Amniotic stem cell (primary cell): ENCODE results near the gene BTC.
"Not testable (repeated sequence)": the region's sequence is repeated elsewhere in the genome, so short reads cannot be mapped to it uniquely, and the experiment has no call there.

Experiments used
- DNase-seq: peaks from one replicate; lab custom pipeline; 2025; lab: John Stamatoyannopoulos, UW

Gene BTC

DNA sequence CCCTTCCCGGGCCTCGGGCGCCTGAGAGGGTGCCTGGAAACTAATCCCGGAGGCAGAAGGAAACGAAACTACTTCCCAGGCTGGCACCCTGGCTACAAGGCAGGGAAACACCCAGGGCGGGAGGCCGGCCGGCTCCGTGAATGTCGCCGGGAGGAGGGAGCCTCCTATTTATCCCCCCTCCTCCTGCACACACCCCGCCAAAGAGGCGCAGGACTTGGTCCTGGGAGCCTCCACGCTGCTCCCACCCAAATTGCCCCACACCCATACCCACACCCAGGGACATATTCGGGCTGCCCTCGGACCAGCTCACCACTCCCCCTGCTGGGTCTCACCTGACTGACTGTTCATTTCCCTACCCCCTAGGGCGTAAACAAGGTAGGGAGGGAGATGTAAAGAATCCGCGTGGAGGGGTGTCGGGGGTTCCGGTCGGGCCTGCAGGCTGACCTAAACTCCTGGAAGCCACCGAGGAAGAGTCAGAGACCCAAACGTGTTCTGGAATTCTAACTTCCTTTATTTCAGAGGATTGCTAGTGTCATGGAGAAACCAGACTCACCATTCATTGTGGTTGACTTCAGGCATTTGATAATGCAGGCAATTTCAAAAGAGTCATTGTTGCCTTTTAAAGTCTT, at the start of gene BTC:
Gene BTC, minus strand, starts transcription at position 142 of the 629 bp plus-strand sequence. CDS start 198 bp downstream, outside the sequence.
- DNase-seq, result no peak

GRCh38 chr4:74840936-74841509, 46.7 kb upstream of the BTC start:
- no peak for DNase-seq

- no peak for DNase-seq
Observed at GRCh38 chr4:74838746-74839370, 44.5 kb upstream of the BTC start.

- no peak for DNase-seq
Observed at GRCh38 chr4:74830928-74831327, 36.6 kb upstream of the BTC start.

- DNase-seq, result no peak
Observed at GRCh38 chr4:74823194-74823593, 28.9 kb upstream of the BTC start.

GRCh38 chr4:74822603-74823002, 28.3 kb upstream of the BTC start:
- no peak for DNase-seq

DNA sequence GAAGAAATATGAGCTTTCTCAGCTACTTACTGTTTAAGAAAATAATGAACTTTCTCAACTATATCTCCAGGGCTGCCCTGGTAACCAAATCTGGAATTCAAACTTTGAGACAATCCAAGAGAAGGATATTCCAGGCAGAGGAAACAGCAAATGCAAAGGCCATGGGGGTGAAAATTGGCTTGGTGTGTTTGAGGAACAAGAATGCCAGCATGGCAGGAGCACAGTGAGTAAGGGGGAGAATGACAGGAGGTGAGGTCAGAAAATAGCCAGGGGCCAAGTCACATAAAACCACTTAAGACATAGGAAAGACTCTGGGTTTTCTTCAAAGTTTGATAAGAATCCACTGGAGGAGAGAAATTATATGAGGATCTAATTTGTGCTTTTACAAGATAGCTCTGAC, 27.2 kb upstream of the BTC start:
- DNase-seq, result no peak

- DNase-seq, result no peak
Observed at GRCh38 chr4:74814052-74814451, 19.7 kb upstream of the BTC start.

DNA sequence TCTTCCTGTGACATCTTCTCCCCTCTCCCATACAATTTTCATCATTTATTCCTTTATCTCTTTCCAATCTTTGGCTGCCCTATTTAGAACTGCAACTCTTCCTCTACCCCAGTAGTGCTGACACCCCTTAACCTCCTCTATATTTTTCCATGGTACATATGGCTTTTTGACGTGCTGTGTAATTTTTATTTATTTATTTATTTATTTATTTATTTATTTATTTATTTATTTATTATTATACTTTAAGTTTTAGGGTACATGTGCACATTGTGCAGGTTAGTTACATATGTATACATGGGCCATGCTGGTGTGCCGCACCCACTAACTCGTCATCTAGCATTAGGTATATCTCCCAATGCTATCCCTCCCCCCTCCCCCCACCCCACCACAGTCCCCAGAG, 17.7 kb upstream of the BTC start:
- not testable (repeated sequence) for DNase-seq

GRCh38 chr4:74805601-74806000, 11.3 kb upstream of the BTC start:
- DNase-seq, result no peak

DNA sequence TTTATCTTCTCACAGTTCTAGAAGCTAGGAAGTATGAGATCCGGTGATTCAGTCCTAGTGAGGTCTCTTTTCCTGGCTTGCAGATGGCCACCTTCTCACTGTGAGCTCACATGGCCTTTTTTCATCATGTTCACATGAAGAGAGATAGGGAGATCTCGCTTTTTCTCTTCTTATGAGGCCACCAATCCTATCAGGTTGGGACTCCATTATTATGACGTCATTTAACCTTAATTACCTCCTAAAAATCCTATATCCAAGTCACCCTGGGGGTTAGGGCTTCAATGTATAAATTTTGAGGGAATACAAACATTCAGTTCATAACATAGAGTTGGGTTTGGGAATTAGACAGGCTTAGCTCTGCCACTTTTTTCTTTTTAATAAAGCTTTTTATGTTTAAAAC, 6.0 kb upstream of the BTC start:
- DNase-seq, result no peak

GRCh38 chr4:74796631-74797030, 2.3 kb upstream of the BTC start:
- no peak for DNase-seq

GRCh38 chr4:74793757-74794381, 454 bp downstream of the BTC start:
- no peak for DNase-seq

DNA sequence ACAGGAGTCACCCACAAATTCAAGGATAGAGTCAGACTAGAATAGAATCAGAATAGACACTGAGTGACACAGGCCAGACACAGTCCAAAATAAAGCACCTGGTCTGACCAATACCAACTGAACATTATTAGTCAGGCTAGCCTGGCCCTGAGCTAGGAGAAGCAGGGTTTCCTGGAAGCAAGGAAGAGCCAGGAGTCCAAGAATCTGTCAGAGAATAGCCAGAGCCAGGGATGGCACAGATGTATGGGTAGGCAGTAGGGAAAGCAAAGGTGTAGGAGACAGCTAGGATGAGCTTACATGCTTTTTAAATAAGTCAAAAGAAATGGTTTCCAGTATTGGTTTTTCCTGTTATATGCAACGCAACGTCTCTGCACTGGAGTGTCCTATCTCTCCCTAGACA, 3.7 kb downstream of the BTC start:
- DNase-seq, result no peak

GRCh38 chr4:74789518-74789917, 4.8 kb downstream of the BTC start:
- no peak for DNase-seq

- DNase-seq, result no peak
Observed at GRCh38 chr4:74777531-74777930, 16.8 kb downstream of the BTC start.

GRCh38 chr4:74772783-74773182, 21.5 kb downstream of the BTC start:
- DNase-seq, result no peak

GRCh38 chr4:74772106-74772505, 22.2 kb downstream of the BTC start:
- no peak for DNase-seq

GRCh38 chr4:74770226-74770910, 24.0 kb downstream of the BTC start:
- no peak for DNase-seq

- no peak for DNase-seq
Observed at GRCh38 chr4:74768857-74769525, 25.3 kb downstream of the BTC start.

GRCh38 chr4:74764119-74764518, 30.2 kb downstream of the BTC start:
- no peak for DNase-seq

DNA sequence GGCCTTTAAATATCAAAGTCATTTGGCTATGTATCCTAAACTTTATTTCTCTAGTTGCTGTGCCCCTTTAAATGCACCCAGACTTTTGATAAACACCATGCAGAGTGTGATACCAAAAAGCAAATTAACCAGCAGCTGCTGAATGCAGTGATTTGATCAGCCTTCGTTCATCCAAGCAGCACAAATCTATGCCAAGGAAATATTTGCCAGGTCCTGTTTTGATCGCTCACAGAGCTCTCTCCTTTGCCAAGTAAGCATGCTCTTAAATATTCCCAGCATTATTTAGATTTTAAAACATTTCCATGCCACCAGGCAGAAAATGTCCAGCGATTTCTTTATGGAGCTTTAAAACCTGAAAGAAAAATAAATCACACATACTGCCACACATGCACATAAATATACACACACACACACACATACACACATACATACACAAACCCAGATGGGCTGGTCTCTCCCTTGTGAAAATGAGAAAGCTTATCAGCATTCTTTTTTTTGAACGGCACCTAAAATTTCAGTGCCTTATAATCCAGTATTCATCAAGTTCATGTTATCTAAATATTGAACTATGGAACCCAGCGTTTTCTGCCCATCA, 35.7 kb downstream of the BTC start:
- DNase-seq, result no peak
